ENCODE results near the gene FNDC3B. TPM values are rescaled to one million over a fixed set of nuclear protein-coding genes. Genes with fewer than 3 reads are reported as not detected.

FNDC3B gene
- total and polyA plus RNA-seq, 2 of the 8 experiments (the other 6 are each of a cell fraction or from before 2014, with no cell fraction given): 14.1 to 44.4 TPM

DNA sequence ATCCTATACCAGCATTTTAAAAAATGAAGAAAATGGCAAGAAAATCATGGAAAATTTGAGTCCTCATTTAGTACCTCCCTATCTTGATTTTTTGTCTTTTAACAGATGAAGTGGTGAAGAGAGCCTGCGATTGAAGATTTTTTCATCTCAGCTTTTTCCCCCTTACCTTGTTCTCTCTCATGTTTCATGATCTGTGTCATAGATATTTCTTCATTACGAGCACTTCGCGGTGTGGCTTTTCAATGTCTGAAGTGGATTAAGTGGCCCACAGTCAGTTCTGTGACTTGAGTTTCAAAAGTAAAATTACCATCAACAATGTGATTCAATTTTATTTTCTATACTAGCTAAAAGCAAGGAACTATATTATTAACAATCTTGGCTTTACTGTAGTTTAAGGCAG is 147.2 kb downstream of the FNDC3B start:
- Histone ChIP-seq H2BK20ac (ENCODE audit: low read length) (no peak overlapping the region), H3K56ac (replicated peaks; ENCODE audit: insufficient read length, low read depth, low read length) (no peak overlapping the region), H3K79me1 (ENCODE audit: low read depth, low read length) (peaks cover 5% of the 10 kb centered on the region; the same call in 1 of the 2 replicates), H3K18ac (ENCODE audit: extremely low read depth, low read length) (no peak overlapping the region), H2BK12ac (ENCODE audit: low read depth, low read length) (no peak overlapping the region), H3K23me2 (ENCODE audit: low read depth, low read length) (no peaks in the 10 kb centered on the region), H3K27me3 (replicated peaks in 1 of 4; ENCODE audit: control insufficient read depth in 3 of 4, extremely low read depth in 1 of 4, insufficient read depth in 3 of 4, low read length in 3 of 4) (no peaks in the 10 kb centered on the region), H3K14ac (ENCODE audit: insufficient read length) (no peak overlapping the region), H2AK5ac (ENCODE audit: low read depth, low read length) (no peak overlapping the region), H3K23ac (ENCODE audit: insufficient read length) (no peak overlapping the region), H2BK5ac (ENCODE audit: low read depth, low read length) (no peak overlapping the region), H3K79me2 (ENCODE audit: control insufficient read depth in 1 of 2, insufficient read depth in 2 of 2, low read length in 2 of 2) (peaks cover 7 to 54% of the 10 kb centered on the region in 2 experiments; a peak in 3 of 4 replicates), H4K5ac (ENCODE audit: insufficient read length, low read depth, low read length) (no peak overlapping the region), H2BK15ac (ENCODE audit: low read length) (no peak overlapping the region), H3K4ac (replicated peaks; ENCODE audit: insufficient read length, low read depth, low read length) (no peak overlapping the region), H3K9me3 (ENCODE audit: insufficient read depth in 2 of 2, low read depth in 1 of 2, low read length in 1 of 2) (no peaks in the 10 kb centered on the region), H4K8ac (ENCODE audit: extremely low read depth, insufficient read depth, low read length) (no peak overlapping the region), H3K27ac (ENCODE audit: low read depth, low read length) (no peak overlapping the region), H3K36me3 (ENCODE audit: control insufficient read depth in 2 of 4, insufficient read depth in 4 of 4, low read length in 3 of 4) (no peaks in the 10 kb centered on the region), H4K91ac (replicated peaks; ENCODE audit: insufficient read length, low read length) (no peak overlapping the region), H4K20me1 (replicated peaks in 1 of 2; ENCODE audit: control insufficient read depth in 1 of 2, insufficient read depth in 2 of 2, low read length in 2 of 2) (peaks cover 0 to 2% of the 10 kb centered on the region in 2 experiments), H3K4me1 (replicated peaks in 1 of 4; ENCODE audit: control insufficient read depth in 3 of 4, insufficient read depth in 4 of 4, low read length in 3 of 4) (peaks cover 4 to 6% (median 5%) of the 10 kb centered on the region in 4 experiments; a peak in 5 of 7 replicates), H3K9ac (replicated peaks in 1 of 4; ENCODE audit: extremely low read depth in 1 of 4, low read depth in 3 of 4, low read length in 3 of 4) (no peak overlapping the region), H3K4me3 (ENCODE audit: extremely low read depth in 1 of 4, insufficient read depth in 2 of 4, low read depth in 3 of 4, low read length in 4 of 4) (no peak overlapping the region), H2AFZ (ENCODE audit: low read length) (no peak overlapping the region), H3K4me2 (ENCODE audit: insufficient read depth in 1 of 2, low read depth in 2 of 2, low read length in 2 of 2) (no peak overlapping the region), H2BK120ac (replicated peaks; ENCODE audit: low read depth, low read length) (no peak overlapping the region)
- DNase-seq (ENCODE audit: low read depth in 1 of 2, low spot score in 2 of 2) (no peak), FAIRE-seq (no peak)
- TF ChIP-seq SUZ12 (IDR thresholded peaks at IDR 0.05; ENCODE audit: low read length) (no peak), SIN3A (conservative IDR thresholded peaks at IDR 0.05 in 1 of 2, IDR thresholded peaks at IDR 0.05 in 1 of 2; ENCODE audit: low read depth in 1 of 2, low read length in 2 of 2) (no peak), POLR2A (IDR thresholded peaks at IDR 0.05; ENCODE audit: control extremely low read depth in 1 of 2, low read depth in 2 of 2, low read length in 2 of 2) (no peak), CBX5 (IDR thresholded peaks at IDR 0.05; ENCODE audit: low read depth, low read length) (no peak), SP1 (IDR thresholded peaks at IDR 0.05; ENCODE audit: low read depth, low read length) (no peak), RFX5 (IDR thresholded peaks at IDR 0.05; ENCODE audit: borderline replicate concordance, low read depth, low read length) (no peak), RBBP5 (IDR thresholded peaks at IDR 0.05; ENCODE audit: borderline replicate concordance, low read depth, low read length) (no peak)
- CTCF ChIA-PET (ENCODE audit: partially characterized antibody): interaction anchor here (0.9 to 1.8 kb wide), 5 partner anchors 9 to 20 kb away, joined by 3 to 5 read pairs (median 4); no protein-coding TSS in a partner anchor
- POLR2A ChIA-PET (ENCODE audit: partially characterized antibody): no interaction called here
- WGBS, 2 experiments (ENCODE audit: extremely low coverage in 1 of 2, insufficient coverage in 1 of 2, insufficient read length in 1 of 2, insufficient replicate concordance in 2 of 2, low coverage in 1 of 2, low lambda C conversion rate in 2 of 2, missing lambda C conversion rate in 1 of 2): 93% methylated on average over 4 of the region's 4 CpGs; no CpG with 5 or more reads in 1 of the 2 experiments
